GM20431 (cell line): Measurements from ENCODE around the gene ACADSB.

Experiments
- in situ Hi-C: fragments of 300-500 bp; cut with MseI, MboI; formaldehyde crosslinking; loops from one replicate; pipeline ENCODE4 v1.15.0; 2020; ENCODE audit warnings: low sequenced_read_pairs; ENCODE audit not compliant: unreplicated experiment

Gene ACADSB

GRCh38 chr10:123087786-123088185, 79.0 kb downstream of the ACADSB start:
- in situ Hi-C loops: no loop called here

GRCh38 chr10:123092635-123093414, 84.0 kb downstream of the ACADSB start:
- in situ Hi-C loops: no loop called here

- in situ Hi-C loops: no loop called here
Measured at GRCh38 chr10:123093489-123093888, 84.7 kb downstream of the ACADSB start.

GRCh38 chr10:123096452-123096851, 87.6 kb downstream of the ACADSB start:
- in situ Hi-C loops: no loop called here

- in situ Hi-C loops: no loop called here
Measured at GRCh38 chr10:123097039-123097438, 88.2 kb downstream of the ACADSB start.

- in situ Hi-C loops: loop anchor here (25.0 kb wide), 1 partner anchor 837 kb away; no protein-coding TSS in a partner anchor
Measured at GRCh38 chr10:123100030-123100762, 91.4 kb downstream of the ACADSB start.

- in situ Hi-C loops: loop anchor here (25.0 kb wide), 1 partner anchor 835 kb away; no protein-coding TSS in a partner anchor
Measured at GRCh38 chr10:123101872-123102271, 93.1 kb downstream of the ACADSB start.

GRCh38 chr10:123102673-123103072, 93.9 kb downstream of the ACADSB start:
- in situ Hi-C loops: loop anchor here (25.0 kb wide), 1 partner anchor 835 kb away; no protein-coding TSS in a partner anchor

- in situ Hi-C loops: loop anchor here (25.0 kb wide), 1 partner anchor 833 kb away; no protein-coding TSS in a partner anchor
Measured at GRCh38 chr10:123103944-123104343, 95.1 kb downstream of the ACADSB start.
